Cardiac fibroblast (primary cell): Measurements from ENCODE around the gene PECR.
A peak's percentile ranks its signal among the peaks of the same experiment; 100 is the strongest.

ENCODE experiments used
- DNase-seq, 2 donors: peaks; one replicate each; pipeline versions ENCODE4 v3.0.0 to v3.0.0-alpha.2; 2010; ENCODE audit warnings: low read depth in 2 of 2
- H3K4me3 ChIP-seq, 2 donors: replicated peaks in 1 of 2; 1 replicate in 1 of 2; 2 replicates in 1 of 2; pipeline ENCODE4 v1.5.1; 2011; ENCODE audit warnings: low read depth in 2 of 2, low read length in 2 of 2, mild to moderate bottlenecking in 2 of 2, moderate library complexity in 1 of 2
- CTCF ChIP-seq: IDR thresholded peaks from one replicate; pipeline ENCODE4 v1.5.1; 2011; ENCODE audit warnings: low read depth, mild to moderate bottlenecking, low read length, inconsistent platforms

Gene PECR

GRCh38 chr2:216074380-216074779 is 7.2 kb downstream of the PECR start:
- H3K4me3 ChIP-seq: no peak overlapping the region
- no peak for DNase-seq
- TF ChIP-seq CTCF: no peak

- H3K4me3 ChIP-seq: no peak overlapping the region
- no peak for TF ChIP-seq CTCF
- no peak for DNase-seq
Measured at GRCh38 chr2:216073773-216074172, 7.8 kb downstream of the PECR start.

GRCh38 chr2:216072473-216072872 is 9.1 kb downstream of the PECR start:
- TF ChIP-seq CTCF: no peak
- no peak overlapping the region for H3K4me3 ChIP-seq
- DNase-seq: no peak

- H3K4me3 ChIP-seq: no peak overlapping the region
- no peak for TF ChIP-seq CTCF
- DNase-seq: peak; percentile 33
Measured at GRCh38 chr2:216071111-216071851, 10.3 kb downstream of the PECR start.

- DNase-seq: no peak
- H3K4me3 ChIP-seq: no peak overlapping the region
- no peak for TF ChIP-seq CTCF
Measured at GRCh38 chr2:216070195-216070594, 11.4 kb downstream of the PECR start.

GRCh38 chr2:216069028-216069427 is 12.6 kb downstream of the PECR start:
- DNase-seq: no peak
- no peak for TF ChIP-seq CTCF
- H3K4me3 ChIP-seq: no peak overlapping the region

- DNase-seq: peak; percentile 63 to 78
- TF ChIP-seq CTCF: no peak
- no peak overlapping the region for H3K4me3 ChIP-seq
Measured at GRCh38 chr2:216066230-216066629, 15.4 kb downstream of the PECR start.
